Measurements from ENCODE around the gene UCKL1.
A peak's percentile ranks its signal among the peaks of the same experiment; 100 is the strongest.

The UCKL1 gene

DNA sequence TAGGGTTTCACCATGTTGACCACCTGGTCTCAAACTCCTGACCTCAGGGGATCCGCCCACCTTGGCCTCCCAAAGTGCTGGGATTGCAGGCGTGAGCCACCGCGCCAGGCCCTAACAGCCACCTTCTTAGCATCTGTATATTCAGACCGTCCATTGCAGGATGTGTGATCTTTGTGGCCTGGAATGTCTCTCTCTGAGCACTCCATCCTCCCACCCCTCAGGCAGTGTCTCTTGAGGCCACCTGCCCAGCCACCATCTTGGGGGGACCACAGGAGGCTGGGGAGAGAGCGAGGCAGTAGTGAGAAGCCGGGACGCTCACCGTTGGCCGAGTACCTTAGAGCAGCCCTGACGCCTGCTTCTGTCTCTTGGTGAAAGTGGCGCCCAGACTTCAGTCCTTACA lies 42.4 kb downstream of the UCKL1 start:
- Histone ChIP-seq H3K27me3 (ENCODE audit: insufficient read depth, low read length) (no peaks in the 10 kb centered on the region), H3K27ac (ENCODE audit: low read depth, low read length) (no peak overlapping the region), H3K4me3 (ENCODE audit: low read depth, low read length) (no peak overlapping the region), H2AFZ (ENCODE audit: low read length, unreplicated experiment) (no peak overlapping the region), H3K79me2 (ENCODE audit: control insufficient read depth, insufficient read depth, low read length, unreplicated experiment) (peaks cover 93% of the 10 kb centered on the region), H3K4me1 (ENCODE audit: control insufficient read depth, insufficient read depth, low read length, unreplicated experiment) (peaks cover 8% of the 10 kb centered on the region), H3K36me3 (ENCODE audit: insufficient read depth, low read length) (peaks cover 5% of the 10 kb centered on the region; the same call in 1 of the 2 replicates)

DNA sequence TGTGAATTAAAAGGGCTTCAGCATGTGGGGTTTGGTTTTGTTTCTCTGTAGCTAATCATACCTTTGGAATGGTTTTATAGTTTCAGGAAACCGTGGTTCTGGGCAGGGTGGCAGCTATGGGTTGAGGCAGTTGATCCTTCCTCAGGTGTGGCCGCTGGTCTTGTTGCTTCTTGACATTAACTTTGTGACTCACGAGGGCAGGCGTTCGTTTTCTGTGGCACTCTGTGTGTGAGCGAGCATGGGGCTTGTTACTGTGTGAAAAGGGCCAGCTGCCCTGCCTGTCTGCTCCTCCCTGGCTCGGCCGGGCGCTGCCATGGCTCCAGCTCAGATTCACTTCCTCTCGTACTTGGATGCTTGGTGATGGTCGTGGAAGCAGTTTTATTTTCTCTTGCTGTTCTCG lies 45.0 kb downstream of the UCKL1 start:
- Histone ChIP-seq H3K27me3 (ENCODE audit: insufficient read depth, low read length) (no peaks in the 10 kb centered on the region), H2AFZ (ENCODE audit: low read length, unreplicated experiment) (no peak overlapping the region), H3K36me3 (ENCODE audit: insufficient read depth, low read length) (no peaks in the 10 kb centered on the region), H3K4me3 (ENCODE audit: low read depth, low read length) (no peak overlapping the region), H3K4me1 (ENCODE audit: control insufficient read depth, insufficient read depth, low read length, unreplicated experiment) (peaks cover 8% of the 10 kb centered on the region), H3K27ac (ENCODE audit: low read depth, low read length) (0 out of 2 replicates have a peak overlapping the region, but pooled peaks have one; percentile 31), H3K79me2 (ENCODE audit: control insufficient read depth, insufficient read depth, low read length, unreplicated experiment) (peaks cover 96% of the 10 kb centered on the region)

DNA sequence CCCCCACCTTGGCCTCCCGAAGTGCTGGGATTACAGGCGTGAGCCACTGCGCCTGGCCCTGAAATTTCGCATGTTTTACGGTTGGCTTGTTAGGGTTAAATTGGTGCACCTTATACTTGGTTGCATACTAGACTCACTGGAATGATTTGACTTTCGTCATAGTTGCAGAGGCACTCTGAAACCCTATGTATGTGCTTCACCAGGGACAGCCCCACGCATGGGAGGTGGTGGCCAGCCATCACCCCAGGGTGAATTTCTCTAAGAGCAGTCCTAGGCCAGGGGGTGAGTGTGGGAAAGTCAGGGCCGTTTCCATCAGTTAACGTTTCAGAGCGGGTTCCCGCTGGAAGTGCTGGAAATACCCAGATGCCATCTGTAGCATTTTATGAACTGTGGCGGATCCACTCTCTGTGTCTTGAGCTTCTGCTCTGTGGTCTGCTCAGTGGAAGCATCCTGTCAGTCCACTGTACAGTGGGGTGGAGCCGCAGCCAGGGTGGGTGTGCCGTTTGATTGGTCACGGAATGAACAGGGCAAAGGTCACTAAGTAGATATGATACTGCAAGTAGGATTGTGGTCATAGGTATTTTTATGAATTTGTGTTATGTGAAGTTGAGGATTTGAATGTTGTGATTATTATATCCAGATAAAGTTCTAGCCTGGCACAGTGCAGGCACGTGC lies 48.1 kb downstream of the UCKL1 start:
- H3K4me3 ChIP-seq (ENCODE audit: low read depth, low read length): no peak overlapping the region
- no peak overlapping the region for H3K27ac ChIP-seq (ENCODE audit: low read depth, low read length)
- H3K27me3 ChIP-seq (ENCODE audit: insufficient read depth, low read length): no peaks in the 10 kb centered on the region
- peaks cover 9% of the 10 kb centered on the region for H3K4me1 ChIP-seq (ENCODE audit: control insufficient read depth, insufficient read depth, low read length, unreplicated experiment)
- H2AFZ ChIP-seq (ENCODE audit: low read length, unreplicated experiment): no peak overlapping the region
- no peaks in the 10 kb centered on the region for H3K36me3 ChIP-seq (ENCODE audit: insufficient read depth, low read length)
- peaks cover 94% of the 10 kb centered on the region for H3K79me2 ChIP-seq (ENCODE audit: control insufficient read depth, insufficient read depth, low read length, unreplicated experiment)

DNA sequence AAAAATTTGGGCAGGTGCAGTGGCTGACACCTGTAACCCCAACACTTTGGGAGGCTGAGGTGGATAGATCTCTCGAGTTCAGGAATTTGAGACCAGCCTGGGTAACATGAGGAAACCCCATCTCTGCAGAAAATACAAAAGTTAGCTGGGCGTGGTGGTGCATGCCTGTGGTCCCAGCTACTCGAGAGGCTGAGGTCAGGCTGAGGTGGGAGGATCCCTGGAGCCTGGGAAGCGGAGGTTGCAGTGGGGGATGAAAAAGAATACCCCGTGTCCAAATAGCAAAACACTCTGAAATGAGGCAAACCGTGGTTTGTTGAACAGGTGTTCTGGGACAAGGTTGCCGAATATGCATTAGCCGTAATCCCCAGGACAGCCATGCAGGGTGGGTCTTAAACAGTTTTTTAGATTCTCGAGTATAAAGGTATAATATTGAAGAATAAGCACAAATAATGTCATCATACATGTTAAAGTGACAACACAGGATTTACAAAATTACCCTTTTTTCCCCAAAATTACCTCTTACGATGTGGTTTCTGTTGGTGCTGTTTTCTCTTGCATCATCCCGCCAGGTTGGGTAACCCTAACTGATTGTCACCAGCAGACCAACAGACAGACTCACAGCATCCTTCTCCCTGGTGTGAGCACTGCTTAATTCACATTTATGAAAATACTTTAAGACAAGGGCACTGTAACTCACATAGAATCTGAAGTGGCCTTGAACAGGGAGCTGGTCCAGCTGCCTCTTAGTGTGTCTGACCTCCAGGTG lies 52.2 kb downstream of the UCKL1 start:
- H3K36me3 ChIP-seq (ENCODE audit: insufficient read depth, low read length): no peaks in the 10 kb centered on the region; the same call in 1 of the 2 replicates
- H3K27ac ChIP-seq (ENCODE audit: low read depth, low read length): no peak overlapping the region
- H3K79me2 ChIP-seq (ENCODE audit: control insufficient read depth, insufficient read depth, low read length, unreplicated experiment): peaks cover 86% of the 10 kb centered on the region

DNA sequence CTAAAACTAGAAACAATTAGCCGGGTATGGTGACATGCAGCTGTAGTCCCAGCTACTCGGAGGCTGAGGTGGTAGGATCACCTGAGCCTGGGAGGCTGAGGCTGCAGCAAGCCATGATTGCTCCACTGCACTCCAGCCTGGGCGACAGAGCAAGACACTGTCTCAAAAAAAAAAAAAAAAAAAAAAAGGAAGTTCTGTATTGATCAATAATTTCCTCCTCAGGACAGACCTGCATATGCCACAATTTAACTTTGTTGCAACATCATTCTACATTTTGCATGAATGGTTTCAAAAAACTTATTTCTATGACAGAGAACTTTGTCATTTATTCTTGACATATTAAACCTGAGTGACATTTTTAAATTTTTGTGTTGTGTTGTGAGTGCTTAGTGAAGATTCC lies 55.8 kb downstream of the UCKL1 start:
- H3K4me3 ChIP-seq (ENCODE audit: low read depth, low read length): no peak overlapping the region
- no peak overlapping the region for H2AFZ ChIP-seq (ENCODE audit: low read length, unreplicated experiment)
- H3K79me2 ChIP-seq (ENCODE audit: control insufficient read depth, insufficient read depth, low read length, unreplicated experiment): peaks cover 87% of the 10 kb centered on the region
- no peaks in the 10 kb centered on the region; the same call in 1 of the 2 replicates for H3K36me3 ChIP-seq (ENCODE audit: insufficient read depth, low read length)
- H3K27ac ChIP-seq (ENCODE audit: low read depth, low read length): no peak overlapping the region
- peaks cover 4% of the 10 kb centered on the region for H3K4me1 ChIP-seq (ENCODE audit: control insufficient read depth, insufficient read depth, low read length, unreplicated experiment)
- H3K27me3 ChIP-seq (ENCODE audit: insufficient read depth, low read length): no peaks in the 10 kb centered on the region

More for the DNA sequence above, 52.2 kb downstream of the UCKL1 start:
- Histone ChIP-seq H3K4me3 (ENCODE audit: low read depth, low read length) (no peak overlapping the region), H2AFZ (ENCODE audit: low read length, unreplicated experiment) (no peak overlapping the region), H3K27me3 (ENCODE audit: insufficient read depth, low read length) (no peaks in the 10 kb centered on the region), H3K4me1 (ENCODE audit: control insufficient read depth, insufficient read depth, low read length, unreplicated experiment) (peaks cover 4% of the 10 kb centered on the region)

DNA sequence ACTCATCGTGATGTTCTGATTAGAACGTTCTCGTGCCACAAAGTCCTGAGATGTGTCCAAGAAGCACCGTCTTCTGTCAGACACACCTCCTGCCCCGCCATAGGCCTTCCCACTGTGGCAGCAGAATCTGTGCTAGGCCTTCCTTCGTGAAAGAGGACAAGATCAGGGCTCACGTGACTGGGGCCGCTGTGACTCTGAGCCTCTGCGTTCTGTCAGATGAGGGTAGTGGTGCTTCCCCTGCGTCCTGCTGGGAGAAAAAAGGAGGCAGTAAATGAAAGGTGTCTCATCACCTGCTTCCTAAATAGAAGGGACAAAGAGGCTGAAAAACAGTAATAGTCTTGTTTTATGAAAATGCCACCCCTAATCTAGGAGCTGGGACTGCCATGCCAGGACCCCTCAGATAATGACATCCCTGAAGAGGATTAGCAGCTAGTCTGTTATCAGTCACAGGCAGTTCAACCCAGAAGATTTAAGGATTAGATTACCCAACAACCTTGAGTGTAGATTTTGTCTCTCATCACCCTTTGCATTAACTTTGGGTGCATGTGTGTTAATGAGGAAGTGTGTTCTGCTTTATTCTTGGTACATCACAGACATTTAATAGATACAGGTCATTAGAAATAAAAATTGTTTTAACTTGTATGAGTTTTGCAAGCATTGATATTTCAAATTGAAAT lies 57.2 kb downstream of the UCKL1 start:
- Histone ChIP-seq H3K4me1 (ENCODE audit: control insufficient read depth, insufficient read depth, low read length, unreplicated experiment) (peaks cover 4% of the 10 kb centered on the region), H3K79me2 (ENCODE audit: control insufficient read depth, insufficient read depth, low read length, unreplicated experiment) (peaks cover 76% of the 10 kb centered on the region), H2AFZ (ENCODE audit: low read length, unreplicated experiment) (no peak overlapping the region), H3K36me3 (ENCODE audit: insufficient read depth, low read length) (no peaks in the 10 kb centered on the region; the same call in 1 of the 2 replicates), H3K27ac (ENCODE audit: low read depth, low read length) (no peak overlapping the region), H3K27me3 (ENCODE audit: insufficient read depth, low read length) (no peaks in the 10 kb centered on the region), H3K4me3 (ENCODE audit: low read depth, low read length) (no peak overlapping the region)

DNA sequence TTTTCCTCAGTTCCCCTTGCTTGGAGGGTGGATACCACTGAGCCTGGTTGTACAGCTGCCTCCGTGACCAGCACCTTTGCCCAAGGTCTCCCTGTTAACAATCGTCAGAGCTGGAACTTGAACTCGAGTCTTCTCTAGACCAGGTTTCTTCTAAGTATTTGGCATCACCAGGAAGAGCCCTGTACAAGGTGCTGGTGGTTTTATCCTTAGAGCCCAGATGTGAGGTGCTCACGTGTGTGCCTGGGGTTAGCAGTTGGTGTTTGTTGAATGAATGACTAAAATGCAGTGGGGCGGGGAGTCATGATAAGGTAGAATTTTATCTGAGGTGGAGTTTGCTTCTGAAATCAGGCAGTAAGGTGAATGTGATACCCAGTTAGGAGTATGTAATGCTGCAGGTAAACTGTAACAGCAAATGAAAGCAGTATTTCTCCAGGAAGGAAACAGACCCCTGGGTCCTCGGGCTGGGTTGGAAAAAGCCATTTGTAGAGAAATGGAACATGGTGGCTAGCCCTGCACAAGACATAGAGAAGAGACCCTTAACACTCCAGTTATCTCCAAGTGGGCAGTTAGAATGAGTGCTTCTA lies 58.1 kb downstream of the UCKL1 start:
- Histone ChIP-seq H3K79me2 (ENCODE audit: control insufficient read depth, insufficient read depth, low read length, unreplicated experiment) (peaks cover 66% of the 10 kb centered on the region), H3K4me3 (ENCODE audit: low read depth, low read length) (no peak overlapping the region), H2AFZ (ENCODE audit: low read length, unreplicated experiment) (no peak overlapping the region), H3K4me1 (ENCODE audit: control insufficient read depth, insufficient read depth, low read length, unreplicated experiment) (peaks cover 2% of the 10 kb centered on the region), H3K27me3 (ENCODE audit: insufficient read depth, low read length) (no peaks in the 10 kb centered on the region), H3K27ac (ENCODE audit: low read depth, low read length) (no peak overlapping the region), H3K36me3 (ENCODE audit: insufficient read depth, low read length) (no peaks in the 10 kb centered on the region; the same call in 1 of the 2 replicates)

DNA sequence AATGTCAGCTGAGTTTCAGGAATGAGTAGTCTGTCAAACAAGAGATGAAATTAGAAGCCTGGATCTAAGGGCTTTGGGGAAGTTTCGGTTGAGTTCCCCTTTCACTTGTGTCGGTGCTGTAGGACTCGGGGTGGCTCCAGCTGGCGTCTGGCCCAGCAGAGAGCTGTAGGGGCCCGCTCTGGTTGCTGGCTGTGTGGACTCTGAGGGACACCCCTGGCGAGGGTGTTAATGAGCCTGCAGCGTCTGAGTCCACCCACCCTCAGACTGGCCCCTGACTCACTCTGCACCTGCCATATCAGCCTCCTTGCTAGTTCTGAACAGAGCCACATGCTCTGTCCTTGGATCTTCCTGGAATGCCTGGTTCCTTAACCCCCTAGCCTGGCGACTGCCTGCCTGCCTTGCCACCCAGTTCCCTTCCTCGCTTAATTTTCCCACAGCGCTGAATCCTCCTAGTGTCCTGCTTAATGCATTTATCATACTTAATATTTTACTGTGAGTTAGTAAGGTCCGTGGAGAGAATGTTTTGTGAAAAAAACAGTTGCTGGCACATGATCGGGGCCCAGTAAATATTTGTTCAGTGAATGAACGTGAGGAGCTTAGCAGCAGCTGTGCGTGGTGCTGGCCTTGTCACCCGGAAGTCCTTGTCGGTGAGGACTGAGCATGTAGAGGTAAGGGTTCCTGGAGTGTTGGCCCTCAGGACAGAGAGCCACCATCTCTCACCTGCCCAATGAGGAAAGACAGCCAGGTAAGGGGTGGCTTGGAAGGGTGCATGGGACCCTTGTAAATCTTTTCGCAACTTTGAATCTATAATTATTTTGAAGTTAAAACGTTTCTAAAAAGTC lies 59.7 kb downstream of the UCKL1 start:
- Histone ChIP-seq H2AFZ (ENCODE audit: low read length, unreplicated experiment) (no peak overlapping the region), H3K27me3 (ENCODE audit: insufficient read depth, low read length) (no peaks in the 10 kb centered on the region), H3K27ac (ENCODE audit: low read depth, low read length) (peak overlapping the region; percentile 79), H3K36me3 (ENCODE audit: insufficient read depth, low read length) (no peaks in the 10 kb centered on the region; the same call in 1 of the 2 replicates), H3K79me2 (ENCODE audit: control insufficient read depth, insufficient read depth, low read length, unreplicated experiment) (peaks cover 57% of the 10 kb centered on the region), H3K4me1 (ENCODE audit: control insufficient read depth, insufficient read depth, low read length, unreplicated experiment) (no peaks in the 10 kb centered on the region), H3K4me3 (ENCODE audit: low read depth, low read length) (peak overlapping the region; percentile 88)

DNA sequence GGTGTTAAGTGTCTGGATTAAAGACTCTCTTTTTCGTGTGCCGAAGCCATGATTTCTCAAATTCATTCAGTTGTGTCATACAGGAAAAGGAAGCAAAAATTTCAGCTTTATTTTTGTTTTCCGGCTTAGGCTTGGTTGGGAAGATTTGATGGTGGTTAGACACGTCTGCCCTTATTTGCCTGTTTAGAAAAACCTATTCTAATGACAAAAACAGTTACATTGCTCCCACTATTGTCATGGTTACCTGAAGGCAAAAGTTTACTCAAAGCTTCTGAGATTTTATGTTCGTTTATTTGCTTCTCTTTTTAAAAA lies 60.3 kb downstream of the UCKL1 start:
- Histone ChIP-seq H3K4me1 (ENCODE audit: control insufficient read depth, insufficient read depth, low read length, unreplicated experiment) (no peaks in the 10 kb centered on the region), H3K4me3 (ENCODE audit: low read depth, low read length) (peak overlapping the region; percentile 88), H3K27ac (ENCODE audit: low read depth, low read length) (peak overlapping the region; percentile 79), H3K27me3 (ENCODE audit: insufficient read depth, low read length) (no peaks in the 10 kb centered on the region), H2AFZ (ENCODE audit: low read length, unreplicated experiment) (no peak overlapping the region), H3K79me2 (ENCODE audit: control insufficient read depth, insufficient read depth, low read length, unreplicated experiment) (peaks cover 52% of the 10 kb centered on the region), H3K36me3 (ENCODE audit: insufficient read depth, low read length) (no peaks in the 10 kb centered on the region)

All from ACC112 (cell line).